Measurements from ENCODE around the gene ATRN. TPM values are rescaled to one million over a fixed set of nuclear protein-coding genes. Genes with fewer than 3 reads are reported as not detected.

ATRN gene
- total RNA-seq, 1 donor from 2014 or later = 37.0 TPM

- no peaks in the 10 kb centered on the region for H3K9me3 Mint-ChIP-seq (ENCODE audit: unreplicated experiment)
- no peaks in the 10 kb centered on the region for H3K4me1 Mint-ChIP-seq (ENCODE audit: unreplicated experiment)
- H3K4me3 Mint-ChIP-seq (ENCODE audit: unreplicated experiment) = no peak overlapping the region
- DNase-seq (ENCODE audit: low spot score) = no peak
- H3K36me3 Mint-ChIP-seq (ENCODE audit: low read depth, unreplicated experiment) = peaks cover 18% of the 10 kb centered on the region
- TF ChIP-seq CTCF (IDR thresholded peaks at IDR 0.05; ENCODE audit: unreplicated experiment) = no peak
- H3K27ac Mint-ChIP-seq (ENCODE audit: unreplicated experiment) = no peak overlapping the region
- H3K27me3 Mint-ChIP-seq (ENCODE audit: unreplicated experiment) = no peaks in the 10 kb centered on the region
These were observed 16.0 kb downstream of the ATRN start for GRCh38 chr20:3486850-3487249.

- Mint-ChIP-seq H3K27ac (ENCODE audit: unreplicated experiment) (no peak overlapping the region), H3K4me3 (ENCODE audit: unreplicated experiment) (no peak overlapping the region), H3K27me3 (ENCODE audit: unreplicated experiment) (no peaks in the 10 kb centered on the region), H3K9me3 (ENCODE audit: unreplicated experiment) (peaks cover 7% of the 10 kb centered on the region), H3K4me1 (ENCODE audit: unreplicated experiment) (no peaks in the 10 kb centered on the region), H3K36me3 (ENCODE audit: low read depth, unreplicated experiment) (peaks cover 25% of the 10 kb centered on the region)
- no peak for TF ChIP-seq CTCF (IDR thresholded peaks at IDR 0.05; ENCODE audit: unreplicated experiment)
- DNase-seq (ENCODE audit: low spot score) = no peak
These were observed 21.9 kb downstream of the ATRN start for GRCh38 chr20:3492669-3493068.

- Mint-ChIP-seq H3K4me3 (ENCODE audit: unreplicated experiment) (no peak overlapping the region), H3K9me3 (ENCODE audit: unreplicated experiment) (peaks cover 7% of the 10 kb centered on the region), H3K36me3 (ENCODE audit: low read depth, unreplicated experiment) (peaks cover 28% of the 10 kb centered on the region), H3K27ac (ENCODE audit: unreplicated experiment) (no peak overlapping the region), H3K4me1 (ENCODE audit: unreplicated experiment) (no peaks in the 10 kb centered on the region), H3K27me3 (ENCODE audit: unreplicated experiment) (no peaks in the 10 kb centered on the region)
- DNase-seq (ENCODE audit: low spot score) = no peak
- no peak for TF ChIP-seq CTCF (IDR thresholded peaks at IDR 0.05; ENCODE audit: unreplicated experiment)
These were observed 23.4 kb downstream of the ATRN start for GRCh38 chr20:3494218-3494617.

GRCh38 chr20:3502878-3503277 lies 32.1 kb downstream of the ATRN start:
- H3K27me3 Mint-ChIP-seq (ENCODE audit: unreplicated experiment) = no peaks in the 10 kb centered on the region
- H3K36me3 Mint-ChIP-seq (ENCODE audit: low read depth, unreplicated experiment) = peaks cover 4% of the 10 kb centered on the region
- H3K27ac Mint-ChIP-seq (ENCODE audit: unreplicated experiment) = no peak overlapping the region
- peaks cover 9% of the 10 kb centered on the region for H3K4me1 Mint-ChIP-seq (ENCODE audit: unreplicated experiment)
- TF ChIP-seq CTCF (IDR thresholded peaks at IDR 0.05; ENCODE audit: unreplicated experiment) = no peak
- DNase-seq (ENCODE audit: low spot score) = no peak
- H3K9me3 Mint-ChIP-seq (ENCODE audit: unreplicated experiment) = no peaks in the 10 kb centered on the region
- H3K4me3 Mint-ChIP-seq (ENCODE audit: unreplicated experiment) = no peak overlapping the region

GRCh38 chr20:3505148-3505547 lies 34.3 kb downstream of the ATRN start:
- Mint-ChIP-seq H3K4me3 (ENCODE audit: unreplicated experiment) (no peak overlapping the region), H3K4me1 (ENCODE audit: unreplicated experiment) (peaks cover 15% of the 10 kb centered on the region), H3K27me3 (ENCODE audit: unreplicated experiment) (no peaks in the 10 kb centered on the region), H3K27ac (ENCODE audit: unreplicated experiment) (no peak overlapping the region), H3K36me3 (ENCODE audit: low read depth, unreplicated experiment) (peaks cover 3% of the 10 kb centered on the region), H3K9me3 (ENCODE audit: unreplicated experiment) (no peaks in the 10 kb centered on the region)
- DNase-seq (ENCODE audit: low spot score) = no peak
- no peak for TF ChIP-seq CTCF (IDR thresholded peaks at IDR 0.05; ENCODE audit: unreplicated experiment)
